ENCODE results near the gene NTM.
"Not testable (repeated sequence)": the region's sequence is repeated elsewhere in the genome, so short reads cannot be mapped to it uniquely, and the experiment has no call there.

NTM gene

GRCh38 chr11:131483453-131483852 lies 113.0 kb downstream of the NTM start:
- H3K27ac Mint-ChIP-seq, result no peak overlapping the region
- no peaks in the 10 kb centered on the region for H3K4me1 Mint-ChIP-seq
- H3K36me3 Mint-ChIP-seq, result no peaks in the 10 kb centered on the region
- ATAC-seq (no peak), DNase-seq (ENCODE audit: low spot score in 2 of 2) (no peak)
- no peak overlapping the region for H3K4me3 Mint-ChIP-seq
- peaks cover 13% of the 10 kb centered on the region for H3K9me3 Mint-ChIP-seq

GRCh38 chr11:131483877-131484276 lies 113.5 kb downstream of the NTM start:
- H3K4me3 Mint-ChIP-seq, result no peak overlapping the region
- no peaks in the 10 kb centered on the region for H3K4me1 Mint-ChIP-seq
- no peak for DNase-seq (ENCODE audit: low spot score in 2 of 2)

GRCh38 chr11:131486100-131486499 lies 115.7 kb downstream of the NTM start:
- peaks cover 5% of the 10 kb centered on the region for H3K9me3 Mint-ChIP-seq
- no peak for ATAC-seq
- H3K36me3 Mint-ChIP-seq, result no peaks in the 10 kb centered on the region
- H3K4me3 Mint-ChIP-seq, result no peak overlapping the region
- no peaks in the 10 kb centered on the region for H3K4me1 Mint-ChIP-seq
- no peak overlapping the region for H3K27ac Mint-ChIP-seq
- DNase-seq (ENCODE audit: low spot score in 2 of 2), result no peak

More at GRCh38 chr11:131483877-131484276, 113.5 kb downstream of the NTM start:
- ATAC-seq, result no peak
- peaks cover 13% of the 10 kb centered on the region for H3K9me3 Mint-ChIP-seq
- no peaks in the 10 kb centered on the region for H3K36me3 Mint-ChIP-seq
- no peak overlapping the region for H3K27ac Mint-ChIP-seq

DNA sequence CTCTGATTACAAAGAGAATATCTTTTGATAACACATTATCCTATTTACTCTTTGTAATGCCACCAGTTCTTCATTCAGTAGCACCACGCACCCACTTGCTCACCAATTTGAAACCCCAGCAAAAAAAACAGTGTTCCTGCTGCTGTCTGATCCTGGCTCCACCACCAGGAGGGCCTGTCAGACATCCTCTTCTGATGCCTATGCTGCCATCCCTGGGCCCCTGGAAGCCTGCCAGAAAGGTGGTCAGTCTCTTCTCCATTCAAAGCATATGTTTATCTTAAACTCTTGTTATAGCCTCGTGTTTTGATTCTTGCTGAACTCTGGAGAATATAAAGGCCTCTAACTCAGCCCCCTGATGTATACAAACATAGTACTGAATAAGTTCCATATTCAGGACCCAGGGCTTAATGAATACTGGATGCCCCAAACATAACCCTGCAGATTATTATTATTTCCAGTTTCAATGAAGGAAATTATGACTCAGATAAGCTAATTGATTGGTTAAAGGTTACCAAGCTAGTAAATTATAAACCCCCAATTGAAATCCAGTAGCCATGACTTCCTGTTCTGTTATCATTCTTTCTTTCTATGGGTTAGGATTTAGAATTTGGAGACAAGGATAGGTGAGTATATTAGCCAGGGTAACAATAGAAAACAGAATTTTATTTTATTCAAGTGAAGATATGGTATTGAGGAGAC lies 116.7 kb downstream of the NTM start:
- DNase-seq (ENCODE audit: low spot score in 2 of 2), result no peak
- H3K36me3 Mint-ChIP-seq, result no peaks in the 10 kb centered on the region
- peaks cover 3% of the 10 kb centered on the region for H3K9me3 Mint-ChIP-seq
- H3K4me3 Mint-ChIP-seq, result no peak overlapping the region
- no peak for ATAC-seq
- H3K27ac Mint-ChIP-seq, result no peak overlapping the region
- no peaks in the 10 kb centered on the region for H3K4me1 Mint-ChIP-seq

DNA sequence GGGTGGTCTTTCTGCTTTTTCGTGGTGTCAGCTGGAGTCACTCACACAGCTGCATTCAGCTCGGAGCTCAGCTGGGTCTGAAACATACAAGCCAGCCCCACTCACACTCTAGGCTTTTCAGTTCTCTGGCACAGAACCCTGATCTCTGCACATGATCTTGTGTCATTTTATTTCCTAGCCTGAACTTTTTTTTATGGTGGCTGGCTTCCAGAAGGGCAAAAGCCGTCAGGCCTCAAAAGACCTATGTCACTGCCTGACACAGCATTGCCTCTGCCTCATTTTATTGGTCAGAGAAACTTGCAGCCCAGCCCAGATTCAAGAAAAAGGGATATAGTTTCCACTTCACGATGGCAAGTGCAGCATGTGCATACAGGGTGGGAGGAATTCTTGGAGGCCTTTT lies 117.8 kb downstream of the NTM start:
- no peaks in the 10 kb centered on the region for H3K4me1 Mint-ChIP-seq
- ATAC-seq (no peak), DNase-seq (ENCODE audit: low spot score in 2 of 2) (no peak)
- H3K36me3 Mint-ChIP-seq, result no peaks in the 10 kb centered on the region
- no peaks in the 10 kb centered on the region for H3K9me3 Mint-ChIP-seq
- H3K4me3 Mint-ChIP-seq, result no peak overlapping the region
- no peak overlapping the region for H3K27ac Mint-ChIP-seq

- ATAC-seq (no peak), DNase-seq (ENCODE audit: low spot score in 2 of 2) (no peak)
- Mint-ChIP-seq H3K4me3 (no peak overlapping the region), H3K27ac (no peak overlapping the region), H3K9me3 (no peaks in the 10 kb centered on the region), H3K4me1 (no peaks in the 10 kb centered on the region), H3K36me3 (no peaks in the 10 kb centered on the region)
These were observed 121.1 kb downstream of the NTM start for GRCh38 chr11:131491503-131491902.

- no peaks in the 10 kb centered on the region for H3K36me3 Mint-ChIP-seq
- no peaks in the 10 kb centered on the region for H3K4me1 Mint-ChIP-seq
- DNase-seq (ENCODE audit: low spot score in 2 of 2) (no peak), ATAC-seq (no peak)
- H3K4me3 Mint-ChIP-seq, result no peak overlapping the region
- no peak overlapping the region for H3K27ac Mint-ChIP-seq
- no peaks in the 10 kb centered on the region for H3K9me3 Mint-ChIP-seq
These were observed 125.0 kb downstream of the NTM start for GRCh38 chr11:131495423-131495822.

DNA sequence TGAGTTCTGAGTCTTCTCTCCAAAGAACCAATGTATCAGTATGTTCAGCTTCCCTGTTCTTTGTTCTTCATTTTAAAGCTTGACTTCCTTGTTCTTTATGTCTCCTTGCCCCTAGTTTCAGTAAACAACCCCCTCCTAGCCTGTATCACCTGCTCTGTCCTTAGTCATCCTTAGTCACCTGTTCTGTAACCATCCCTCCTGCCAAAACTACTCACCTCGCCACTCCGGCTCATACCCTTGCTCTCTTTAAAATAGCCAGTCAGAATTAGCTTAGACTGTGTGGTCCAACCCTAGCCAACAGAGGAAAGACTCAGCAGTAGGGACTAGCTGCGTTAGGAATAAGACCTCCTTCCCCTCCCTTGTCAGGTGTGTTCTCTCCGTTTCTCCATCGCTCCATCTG lies 127.3 kb downstream of the NTM start:
- not testable (repeated sequence) for H3K36me3 Mint-ChIP-seq; DNase-seq (ENCODE audit: low spot score in 2 of 2); ATAC-seq; H3K4me3 Mint-ChIP-seq; H3K27ac Mint-ChIP-seq; H3K9me3 Mint-ChIP-seq; H3K4me1 Mint-ChIP-seq

GRCh38 chr11:131498631-131499160 lies 128.3 kb downstream of the NTM start:
- H3K4me1 Mint-ChIP-seq, result no peaks in the 10 kb centered on the region
- H3K4me3 Mint-ChIP-seq, result no peak overlapping the region
- peaks cover 6% of the 10 kb centered on the region for H3K9me3 Mint-ChIP-seq
- no peaks in the 10 kb centered on the region for H3K36me3 Mint-ChIP-seq
- no peak overlapping the region for H3K27ac Mint-ChIP-seq
- DNase-seq (ENCODE audit: low spot score in 2 of 2), result no peak
- ATAC-seq, result no peak

- ATAC-seq (no peak), DNase-seq (ENCODE audit: low spot score in 2 of 2) (no peak)
- no peak overlapping the region for H3K4me3 Mint-ChIP-seq
- H3K36me3 Mint-ChIP-seq, result no peaks in the 10 kb centered on the region
- peaks cover 6% of the 10 kb centered on the region for H3K9me3 Mint-ChIP-seq
- no peaks in the 10 kb centered on the region for H3K4me1 Mint-ChIP-seq
- H3K27ac Mint-ChIP-seq, result no peak overlapping the region
These were observed 128.8 kb downstream of the NTM start for GRCh38 chr11:131499199-131499598.

DNA sequence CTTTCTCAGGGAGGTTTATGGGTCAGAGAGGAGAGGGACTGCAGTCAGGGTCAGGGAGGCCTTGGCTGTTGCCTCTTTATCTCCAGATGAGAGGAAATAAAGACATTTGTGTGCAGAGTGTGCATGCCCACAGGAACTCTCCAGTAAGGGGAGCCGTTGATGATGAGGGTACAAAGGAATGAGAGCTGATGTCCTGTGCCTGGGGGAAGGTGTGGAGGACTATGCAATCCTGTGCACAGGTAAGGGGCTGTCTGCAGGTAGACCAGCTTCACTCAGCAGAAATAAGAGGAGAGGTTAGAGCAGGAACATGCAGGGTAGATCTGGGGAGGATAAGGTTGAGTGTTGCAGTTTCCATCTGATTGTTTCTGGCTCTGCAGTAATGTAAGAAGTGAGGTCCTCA lies 132.6 kb downstream of the NTM start:
- H3K9me3 Mint-ChIP-seq, result peaks cover 10% of the 10 kb centered on the region
- H3K27ac Mint-ChIP-seq, result no peak overlapping the region
- H3K4me1 Mint-ChIP-seq, result no peaks in the 10 kb centered on the region
- H3K4me3 Mint-ChIP-seq, result no peak overlapping the region
- ATAC-seq (no peak), DNase-seq (ENCODE audit: low spot score in 2 of 2) (no peak)
- H3K36me3 Mint-ChIP-seq, result no peaks in the 10 kb centered on the region

GRCh38 chr11:131504199-131504949 lies 134.0 kb downstream of the NTM start:
- H3K9me3 Mint-ChIP-seq, result peaks cover 10% of the 10 kb centered on the region
- H3K4me3 Mint-ChIP-seq, result no peak overlapping the region
- ATAC-seq (peak; percentile 8), DNase-seq (ENCODE audit: low spot score in 2 of 2) (no peak)
- H3K27ac Mint-ChIP-seq, result no peak overlapping the region
- H3K36me3 Mint-ChIP-seq, result no peaks in the 10 kb centered on the region
- H3K4me1 Mint-ChIP-seq, result no peaks in the 10 kb centered on the region

GRCh38 chr11:131506348-131506747 lies 135.9 kb downstream of the NTM start:
- Mint-ChIP-seq H3K36me3 (no peaks in the 10 kb centered on the region), H3K9me3 (peaks cover 12% of the 10 kb centered on the region), H3K27ac (no peak overlapping the region), H3K4me1 (no peaks in the 10 kb centered on the region), H3K4me3 (no peak overlapping the region)
- DNase-seq (ENCODE audit: low spot score in 2 of 2), result no peak
- ATAC-seq, result no peak

DNA sequence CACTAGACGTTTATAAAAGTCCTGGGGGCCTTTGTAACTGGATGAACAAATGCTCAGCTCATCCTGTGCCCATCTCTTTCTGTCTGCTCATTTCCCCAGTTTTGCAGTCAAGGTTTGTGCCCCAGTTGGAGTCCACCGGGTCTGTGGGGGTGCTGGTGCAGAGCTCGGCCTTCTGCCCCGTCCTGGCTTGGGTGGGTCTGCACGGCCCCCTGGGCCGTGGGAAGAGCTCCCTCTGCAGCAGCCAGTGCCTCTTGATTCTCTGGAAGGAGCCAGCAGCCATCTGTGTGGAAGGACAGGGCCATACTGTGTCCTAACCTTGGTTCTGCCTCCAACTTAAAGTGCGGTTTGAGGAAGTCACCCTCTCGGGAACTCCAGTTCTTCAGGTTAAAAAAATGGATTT lies 140.2 kb downstream of the NTM start:
- no peak overlapping the region for H3K27ac Mint-ChIP-seq
- H3K9me3 Mint-ChIP-seq, result peaks cover 7% of the 10 kb centered on the region
- no peaks in the 10 kb centered on the region for H3K36me3 Mint-ChIP-seq
- DNase-seq (ENCODE audit: low spot score in 2 of 2) (no peak), ATAC-seq (no peak)
- no peaks in the 10 kb centered on the region for H3K4me1 Mint-ChIP-seq
- no peak overlapping the region for H3K4me3 Mint-ChIP-seq

GRCh38 chr11:131511794-131512193 lies 141.4 kb downstream of the NTM start:
- no peaks in the 10 kb centered on the region for H3K36me3 Mint-ChIP-seq
- DNase-seq (ENCODE audit: low spot score in 2 of 2), result no peak

GRCh38 chr11:131512228-131512627 lies 141.8 kb downstream of the NTM start:
- Mint-ChIP-seq H3K4me1 (no peaks in the 10 kb centered on the region), H3K36me3 (no peaks in the 10 kb centered on the region), H3K27ac (no peak overlapping the region), H3K4me3 (no peak overlapping the region), H3K9me3 (peaks cover 7% of the 10 kb centered on the region)
- DNase-seq (ENCODE audit: low spot score in 2 of 2) (no peak), ATAC-seq (no peak)

More at GRCh38 chr11:131511794-131512193, 141.4 kb downstream of the NTM start:
- no peaks in the 10 kb centered on the region for H3K4me1 Mint-ChIP-seq
- H3K4me3 Mint-ChIP-seq, result no peak overlapping the region
- no peak overlapping the region for H3K27ac Mint-ChIP-seq
- no peak for ATAC-seq
- peaks cover 7% of the 10 kb centered on the region for H3K9me3 Mint-ChIP-seq

Data from stimulated activated effector memory CD8-positive, alpha-beta T cell treated with anti-CD3 and anti-CD28 coated beads, Interleukin-12 subunit alpha, Interleukin-12 subunit beta, amount 100 ng/mL, for 72 hours (primary cell).